GM18858 (cell line): ENCODE data around the gene RASGRF2.

Experiments used
- ATAC-seq: cut with Tn5 transposase; IDR thresholded peaks from one replicate; pipeline ENCODE4 v1.9.1; 2021; ENCODE audit not compliant: unreplicated experiment

The RASGRF2 gene

DNA sequence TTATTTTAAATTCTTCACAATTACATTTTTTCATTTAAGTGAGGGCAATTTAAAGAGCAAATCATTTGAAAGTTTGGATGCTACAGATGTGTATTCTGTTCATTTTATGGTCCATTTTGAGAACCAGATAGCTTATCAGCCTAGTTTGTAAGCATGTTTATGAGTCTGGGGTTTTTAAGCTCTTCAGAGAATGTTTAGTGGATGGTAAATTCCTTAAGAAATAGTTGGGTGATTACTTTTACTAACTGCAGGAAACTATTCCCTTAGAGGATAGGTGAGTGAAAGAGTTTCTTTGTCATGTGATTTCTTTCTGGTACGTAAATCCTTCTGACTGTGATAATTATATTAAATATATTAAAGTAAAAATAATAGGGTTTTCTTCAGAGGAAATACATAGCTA is 17.6 kb downstream of the RASGRF2 start:
- ATAC-seq: no peak

GRCh38 chr5:80978772-80979317 is 18.7 kb downstream of the RASGRF2 start:
- ATAC-seq: no peak

- ATAC-seq: no peak
Measured at GRCh38 chr5:80982093-80982492, 21.9 kb downstream of the RASGRF2 start.

DNA sequence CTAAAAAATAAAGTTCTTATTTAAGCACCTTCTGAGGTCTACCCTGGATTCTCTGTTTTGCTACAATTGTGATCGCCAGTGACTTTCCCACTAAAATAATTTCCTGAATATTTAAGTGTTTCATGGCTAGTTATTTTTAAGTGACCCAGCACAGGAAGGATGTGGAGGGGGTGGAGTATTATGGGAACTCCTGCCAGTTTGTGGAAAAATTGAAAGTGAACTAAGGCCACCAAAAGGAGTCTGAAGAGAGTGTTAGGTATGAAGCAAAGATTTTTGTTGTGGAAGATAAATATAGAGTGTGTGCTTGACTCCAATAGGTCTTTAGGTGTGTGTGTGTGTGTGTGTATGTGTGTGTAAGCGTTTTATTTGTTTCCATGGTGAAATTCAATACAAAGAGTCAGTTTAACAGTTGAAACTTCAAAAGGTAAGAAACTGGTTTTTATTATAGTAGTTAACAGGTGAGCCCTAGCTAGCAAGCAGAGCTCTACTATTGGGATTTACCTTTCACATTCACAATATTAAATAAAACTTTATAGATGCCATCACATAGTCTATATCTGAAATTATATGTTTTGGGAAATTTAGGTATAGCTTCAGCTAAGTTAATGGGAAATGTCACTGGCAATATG is 25.6 kb downstream of the RASGRF2 start:
- no peak for ATAC-seq

DNA sequence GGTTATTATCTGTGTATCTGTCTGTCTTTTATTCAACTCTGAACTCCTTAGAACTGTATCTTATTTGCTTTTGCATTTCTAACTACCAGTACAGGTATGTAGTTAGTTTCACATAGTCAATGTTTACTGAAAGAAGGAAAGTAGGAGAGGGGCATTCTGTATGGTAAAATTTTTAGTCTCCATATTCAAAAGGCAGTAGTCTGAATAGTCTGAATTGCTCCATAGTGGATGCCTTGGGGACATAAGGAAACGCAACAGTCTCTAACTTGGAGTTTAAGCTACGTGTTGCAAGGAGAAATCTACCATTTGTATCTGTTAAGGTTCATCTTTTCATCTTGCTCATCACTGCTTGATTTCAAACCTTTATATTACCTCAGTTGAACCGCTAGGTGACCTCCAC is 26.2 kb downstream of the RASGRF2 start:
- no peak for ATAC-seq

- no peak for ATAC-seq
Measured at GRCh38 chr5:80987078-80987766, 27.1 kb downstream of the RASGRF2 start.

DNA sequence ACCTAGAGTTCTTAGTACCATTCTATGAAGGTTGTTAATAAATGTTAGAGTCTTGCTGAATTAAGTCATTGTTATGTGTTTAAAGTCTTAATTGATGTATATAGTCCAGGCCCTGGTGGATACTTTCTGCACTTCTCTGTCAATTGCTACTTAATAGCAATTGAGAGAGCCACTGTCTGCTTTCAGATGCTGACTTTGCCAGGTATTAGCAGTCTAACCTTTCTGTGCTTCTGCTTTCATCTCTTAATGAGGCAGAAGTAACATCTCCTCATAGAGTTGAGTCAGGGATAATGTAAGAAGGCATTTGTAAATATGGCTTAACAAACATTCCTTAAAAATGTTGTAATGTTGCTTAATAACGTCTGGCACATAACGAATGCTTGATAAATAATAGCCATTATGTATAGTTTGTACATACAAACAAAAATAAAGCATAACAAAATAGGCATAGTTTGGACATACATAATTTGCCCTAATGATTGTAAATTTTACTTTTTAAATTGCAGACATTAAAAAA is 28.3 kb downstream of the RASGRF2 start:
- no peak for ATAC-seq

- no peak for ATAC-seq
Measured at GRCh38 chr5:80989883-80990282, 29.7 kb downstream of the RASGRF2 start.

- ATAC-seq: no peak
Measured at GRCh38 chr5:80990527-80990926, 30.4 kb downstream of the RASGRF2 start.

GRCh38 chr5:80990971-80991370 is 30.8 kb downstream of the RASGRF2 start:
- ATAC-seq: no peak

DNA sequence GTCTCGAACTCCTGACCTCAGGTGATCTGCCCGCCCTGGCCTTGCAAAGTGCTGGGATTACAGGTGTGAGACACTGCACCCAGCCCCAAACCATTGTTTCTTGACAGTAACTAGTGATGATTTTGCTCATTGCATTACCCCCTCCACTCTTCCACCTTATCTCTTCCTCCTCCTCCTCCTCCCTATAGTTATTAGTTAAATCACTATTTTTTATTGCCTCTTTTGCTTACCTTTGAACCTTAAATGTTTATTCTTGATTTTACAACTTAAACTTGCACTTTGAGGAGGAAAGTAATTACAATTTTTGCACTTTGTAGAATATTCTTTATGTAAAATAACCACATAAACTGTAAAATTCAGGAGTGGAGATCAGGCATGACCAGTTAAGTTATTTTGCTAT is 35.7 kb downstream of the RASGRF2 start:
- no peak for ATAC-seq

DNA sequence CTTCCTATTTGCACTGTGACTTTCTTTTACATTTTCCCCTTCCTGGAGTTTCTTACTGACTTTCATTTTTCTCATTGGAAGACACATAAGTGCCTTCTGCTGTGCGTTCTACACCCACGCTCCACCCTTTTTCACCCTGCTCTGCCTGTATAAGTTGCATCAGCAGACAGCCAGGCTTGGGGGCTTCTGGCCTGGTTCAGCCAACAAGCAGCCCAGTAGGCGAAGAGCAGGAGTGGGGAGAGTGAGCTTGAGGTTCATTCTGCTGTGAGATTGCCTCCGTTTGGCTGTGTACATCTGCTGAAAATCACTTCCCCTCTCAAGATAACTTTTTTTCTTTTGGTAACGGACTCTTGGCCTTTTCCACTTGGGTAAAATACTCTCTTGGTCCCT is 38.4 kb downstream of the RASGRF2 start:
- ATAC-seq: no peak

- ATAC-seq: no peak
Measured at GRCh38 chr5:81003811-81004386, 43.7 kb downstream of the RASGRF2 start.

DNA sequence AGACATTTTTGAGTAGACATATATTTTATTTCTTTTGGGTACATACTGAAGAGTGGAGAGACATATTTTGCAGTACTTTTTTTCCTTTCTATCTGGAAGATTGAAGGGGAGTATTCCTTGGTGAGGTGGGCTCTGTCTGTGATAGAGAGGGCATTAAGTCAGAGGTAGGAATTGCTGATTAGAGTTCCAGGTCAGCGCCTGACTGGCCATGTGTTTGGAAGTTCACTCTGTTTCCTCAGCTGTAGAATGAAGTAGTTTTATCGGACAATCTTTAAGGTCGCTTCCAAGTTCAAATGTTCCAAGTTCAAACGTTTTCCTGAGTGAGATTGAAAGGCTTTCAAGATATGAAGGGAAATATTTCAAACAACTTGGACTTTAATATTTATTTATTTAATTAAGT is 45.5 kb downstream of the RASGRF2 start:
- no peak for ATAC-seq

GRCh38 chr5:81006231-81006630 is 46.1 kb downstream of the RASGRF2 start:
- no peak for ATAC-seq

GRCh38 chr5:81006947-81007636 is 46.9 kb downstream of the RASGRF2 start:
- ATAC-seq: no peak

- ATAC-seq: no peak
Measured at GRCh38 chr5:81007637-81008027, 47.5 kb downstream of the RASGRF2 start.

DNA sequence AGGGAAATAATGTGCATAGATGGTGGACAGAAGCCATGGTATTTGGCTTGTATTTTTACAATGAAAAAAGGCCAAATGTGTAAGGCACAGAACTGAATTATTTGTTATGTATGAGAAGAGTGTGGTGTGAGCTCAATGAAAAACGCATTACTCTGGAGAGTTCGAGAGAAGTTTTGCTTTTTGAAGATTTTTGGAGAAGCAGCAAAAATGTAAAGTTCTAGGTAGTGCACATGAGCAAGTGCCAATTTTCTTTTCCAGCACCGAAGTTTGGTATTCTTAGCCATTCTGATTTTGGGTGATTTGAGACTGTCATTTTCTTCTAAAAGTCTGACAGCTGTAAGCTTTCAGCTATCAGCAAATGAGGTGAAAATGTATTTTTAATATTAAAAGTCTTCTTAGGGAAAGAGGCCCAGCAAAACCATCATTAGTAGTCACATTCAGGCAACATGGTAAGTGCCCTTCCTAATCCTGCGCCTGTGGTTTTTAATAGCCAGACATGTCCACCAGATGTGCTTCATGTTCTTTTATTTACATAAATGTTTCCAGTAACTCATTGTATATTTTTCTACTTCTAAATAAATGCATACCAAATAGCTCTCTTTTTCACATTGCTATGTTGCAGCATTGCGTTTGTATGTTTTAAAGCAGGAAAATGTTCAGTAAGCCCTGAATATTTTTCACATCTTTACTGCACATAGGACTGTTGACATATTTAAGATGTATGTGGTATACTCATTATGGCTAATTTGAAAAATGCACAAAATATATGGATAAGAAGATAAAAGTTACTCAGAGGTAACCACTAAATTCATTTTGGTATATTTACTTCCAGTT is 50.4 kb downstream of the RASGRF2 start:
- ATAC-seq: no peak

GRCh38 chr5:81014348-81014747 is 54.2 kb downstream of the RASGRF2 start:
- no peak for ATAC-seq

- no peak for ATAC-seq
Measured at GRCh38 chr5:81016116-81016515, 56.0 kb downstream of the RASGRF2 start.

- no peak for ATAC-seq
Measured at GRCh38 chr5:81017320-81017719, 57.2 kb downstream of the RASGRF2 start.
